Liver (tissue), 9 donors: Measurements from ENCODE around the gene AOPEP. TPM values are rescaled to one million over a fixed set of nuclear protein-coding genes. Genes with fewer than 3 reads are reported as not detected.

ENCODE experiments used
- DNase-seq: peaks from one replicate; pipeline ENCODE4 v3.0.0-alpha.2; 2017; ENCODE audit warnings: low spot score
- H3K27ac ChIP-seq, 2 donors: one replicate each; pipeline ENCODE4 v1.7.0; 2013; ENCODE audit warnings: inconsistent platforms in 2 of 2, low read length in 2 of 2, control low read depth in 1 of 2, low read depth in 1 of 2, mild to moderate bottlenecking in 1 of 2
- H3K27me3 ChIP-seq, 4 donors: one replicate each; pipeline versions ENCODE4 v1.6.1 to v1.7.0; 2013; ENCODE audit warnings: low read length in 3 of 4, inconsistent platforms in 1 of 4, mild to moderate bottlenecking in 1 of 4, moderate library complexity in 1 of 4; ENCODE audit not compliant: control insufficient read depth in 4 of 4, insufficient read depth in 4 of 4
- H3K36me3 ChIP-seq, 4 donors: one replicate each; pipeline versions ENCODE4 v1.6.1 to v1.7.0; 2013; ENCODE audit warnings: low read length in 3 of 4, mild to moderate bottlenecking in 3 of 4, low read depth in 1 of 4, moderate library complexity in 1 of 4; ENCODE audit not compliant: control insufficient read depth in 4 of 4, insufficient read depth in 3 of 4
- H3K4me1 ChIP-seq, 4 donors: one replicate each; pipeline versions ENCODE4 v1.6.1 to v1.7.0; 2013; ENCODE audit warnings: low read length in 3 of 4, mild to moderate bottlenecking in 3 of 4, moderate library complexity in 1 of 4; ENCODE audit not compliant: control insufficient read depth in 4 of 4, insufficient read depth in 4 of 4
- H3K4me3 ChIP-seq, 3 donors: one replicate each; pipeline versions ENCODE4 v1.6.1 to v1.7.0; 2013; ENCODE audit warnings: low read length in 3 of 3, control low read depth in 1 of 3, low read depth in 1 of 3, mild to moderate bottlenecking in 1 of 3
- H3K9ac ChIP-seq, 2 donors: one replicate each; pipeline ENCODE4 v1.7.0; 2013; ENCODE audit warnings: low read length in 2 of 2, mild to moderate bottlenecking in 2 of 2, moderate library complexity in 2 of 2, control low read depth in 1 of 2, low read depth in 1 of 2
- H3K9me3 ChIP-seq, 4 donors: one replicate each; pipeline versions ENCODE4 v1.6.1 to v1.7.0; 2013; ENCODE audit warnings: low read length in 3 of 4; ENCODE audit not compliant: control insufficient read depth in 4 of 4
- EGR1 ChIP-seq, 2 donors: IDR thresholded peaks; 2 replicates each; pipeline ENCODE4 v1.6.1; 2016 to 2018; ENCODE audit warnings: antibody characterized with exemption in 2 of 2, low read depth in 2 of 2
- FOXA2 ChIP-seq: IDR thresholded peaks from 2 replicates; pipeline ENCODE4 v1.6.1; 2016; ENCODE audit warnings: antibody characterized with exemption
- GABPA ChIP-seq, 2 donors: IDR thresholded peaks in 1 of 2; conservative IDR thresholded peaks in 1 of 2; 2 replicates each; pipeline ENCODE4 v1.6.1; 2016; ENCODE audit warnings: antibody characterized with exemption in 2 of 2, mild to moderate bottlenecking in 1 of 2, moderate library complexity in 1 of 2
- HNF4A ChIP-seq, 2 donors: conservative IDR thresholded peaks; 2 replicates each; pipeline ENCODE4 v1.6.1; 2016; ENCODE audit warnings: antibody characterized with exemption in 2 of 2, mild to moderate bottlenecking in 2 of 2
- JUND ChIP-seq, 2 donors: IDR thresholded peaks; 2 replicates each; pipeline ENCODE4 v1.6.1; 2016; ENCODE audit warnings: antibody characterized with exemption in 2 of 2
- NR2F2 ChIP-seq: IDR thresholded peaks from 2 replicates; pipeline ENCODE4 v1.6.1; 2016; ENCODE audit warnings: antibody characterized with exemption
- RAD21 ChIP-seq, 2 donors: IDR thresholded peaks; 2 replicates each; pipeline ENCODE4 v1.6.1; 2016; ENCODE audit warnings: antibody characterized with exemption in 2 of 2, mild to moderate bottlenecking in 2 of 2
- RXRA ChIP-seq, 2 donors: IDR thresholded peaks; 2 replicates each; pipeline ENCODE4 v1.6.1; 2017 to 2018; ENCODE audit warnings: antibody characterized with exemption in 2 of 2, mild to moderate bottlenecking in 1 of 2
- SP1 ChIP-seq: IDR thresholded peaks from 2 replicates; pipeline ENCODE4 v1.6.1; 2018; ENCODE audit warnings: antibody characterized with exemption, mild to moderate bottlenecking
- TAF1 ChIP-seq: conservative IDR thresholded peaks from 2 replicates; pipeline ENCODE4 v1.6.1; 2016; ENCODE audit warnings: antibody characterized with exemption, mild to moderate bottlenecking
- YY1 ChIP-seq: IDR thresholded peaks from 2 replicates; pipeline ENCODE4 v1.6.1; 2016; ENCODE audit warnings: antibody characterized with exemption, mild to moderate bottlenecking
- WGBS: extraction: QIAGEN DNeasy Blood & Tissue Kit; methylation state at CpG from one replicate; pipeline ENCODE4 v1.1.7; 2013; 5-methylcytosine and 5-hydroxymethylcytosine counted together
- polyA plus RNA-seq, 2 donors: library from polyadenylated mRNA; stranded (reverse) in 1 of 2; unstranded in 1 of 2; fragments of 200-250 nt in 1 of 2; fragments of >200 nt in 1 of 2; fragmentation: Nextera tagmentation in 1 of 2; extraction: Ambion mirVana in 1 of 2; gene quantifications; one replicate each; pipeline versions ENCODE4 v1.2.1 to v1.2.3, GENCODE V29; 2013 to 2015
- total RNA-seq, 2 donors: library from RNA; depleted of rRNA; stranded (reverse); fragments of >200 nt; gene quantifications; one replicate each; pipeline ENCODE4 v1.2.3, GENCODE V29; 2014
- TF ChIP-seq, protein P1 (sequence below): fragments of 150-350 bp; IDR thresholded peaks from 2 replicates; pipeline ENCODE4 v1.5.1; 2017; ENCODE audit warnings: improper control_type of control experiment, low read depth, low read length; ENCODE audit not compliant: missing input control
- TF ChIP-seq, protein P2 (sequence below): IDR thresholded peaks from 2 replicates; pipeline ENCODE4 v1.6.1; 2016; ENCODE audit warnings: antibody characterized with exemption
- TF ChIP-seq, protein P3 (sequence below): IDR thresholded peaks from 2 replicates; pipeline ENCODE4 v1.6.1; 2016; ENCODE audit warnings: antibody characterized with exemption
- TF ChIP-seq, protein P4 (sequence below): IDR thresholded peaks from 2 replicates; pipeline ENCODE4 v1.6.1; 2016; ENCODE audit warnings: antibody characterized with exemption
- TF ChIP-seq, protein P5 (sequence below): IDR thresholded peaks from 2 replicates; pipeline ENCODE4 v1.6.1; 2016; ENCODE audit warnings: antibody characterized with exemption, mild to moderate bottlenecking
- donor health status: healthy.
- donor health status: healthy.
- donor health status: healthy.
- donor health status: healthy.
- donor health status: healthy.

AOPEP gene
- total and polyA plus RNA-seq, 4 donors = 22.2 to 77.1 (median 34.8) TPM

DNA sequence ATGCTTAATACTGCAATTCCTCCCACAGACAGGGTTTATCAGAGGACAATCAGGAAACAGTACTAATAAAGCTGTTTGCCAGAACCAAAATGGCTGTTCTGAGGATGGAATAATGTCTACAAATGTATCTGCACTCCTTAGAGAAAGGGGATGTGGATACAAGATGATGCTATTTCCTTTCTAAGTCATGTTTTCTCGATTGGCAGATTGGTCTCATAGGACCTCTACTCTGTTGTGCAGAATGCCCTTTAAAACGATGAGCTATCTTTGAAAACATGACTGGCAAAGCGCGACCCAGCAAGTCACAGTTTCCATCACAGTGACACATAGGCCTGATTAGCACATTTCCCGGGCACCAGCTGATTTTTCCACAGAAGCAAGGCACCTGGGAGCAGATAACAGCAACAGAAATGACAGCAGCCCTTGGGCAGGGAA lies 54.0 kb downstream of the AOPEP start:
- Histone ChIP-seq H3K4me3 (no peak overlapping the region), H3K4me1 (peaks cover 0 to 8% (median 0%) of the 10 kb centered on the region in 4 donors), H3K27ac (no peak overlapping the region), H3K9me3 (no peaks in the 10 kb centered on the region), H3K27me3 (no peaks in the 10 kb centered on the region), H3K36me3 (no peaks in the 10 kb centered on the region), H3K9ac (no peak overlapping the region)
- TF ChIP-seq GABPA (IDR thresholded peaks at IDR 0.05 in 1 of 2, conservative IDR thresholded peaks at IDR 0.05 in 1 of 2) = no peak
- TF ChIP-seq FOXA2 = no peak
- TF ChIP-seq SP1 = no peak
- TF ChIP-seq EGR1 (IDR thresholded peaks at IDR 0.05; ENCODE audit: low read depth in 2 of 2) = no peak
- TF ChIP-seq, protein P1, sequence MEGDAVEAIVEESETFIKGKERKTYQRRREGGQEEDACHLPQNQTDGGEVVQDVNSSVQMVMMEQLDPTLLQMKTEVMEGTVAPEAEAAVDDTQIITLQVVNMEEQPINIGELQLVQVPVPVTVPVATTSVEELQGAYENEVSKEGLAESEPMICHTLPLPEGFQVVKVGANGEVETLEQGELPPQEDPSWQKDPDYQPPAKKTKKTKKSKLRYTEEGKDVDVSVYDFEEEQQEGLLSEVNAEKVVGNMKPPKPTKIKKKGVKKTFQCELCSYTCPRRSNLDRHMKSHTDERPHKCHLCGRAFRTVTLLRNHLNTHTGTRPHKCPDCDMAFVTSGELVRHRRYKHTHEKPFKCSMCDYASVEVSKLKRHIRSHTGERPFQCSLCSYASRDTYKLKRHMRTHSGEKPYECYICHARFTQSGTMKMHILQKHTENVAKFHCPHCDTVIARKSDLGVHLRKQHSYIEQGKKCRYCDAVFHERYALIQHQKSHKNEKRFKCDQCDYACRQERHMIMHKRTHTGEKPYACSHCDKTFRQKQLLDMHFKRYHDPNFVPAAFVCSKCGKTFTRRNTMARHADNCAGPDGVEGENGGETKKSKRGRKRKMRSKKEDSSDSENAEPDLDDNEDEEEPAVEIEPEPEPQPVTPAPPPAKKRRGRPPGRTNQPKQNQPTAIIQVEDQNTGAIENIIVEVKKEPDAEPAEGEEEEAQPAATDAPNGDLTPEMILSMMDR = no peak
- TF ChIP-seq, protein P2, sequence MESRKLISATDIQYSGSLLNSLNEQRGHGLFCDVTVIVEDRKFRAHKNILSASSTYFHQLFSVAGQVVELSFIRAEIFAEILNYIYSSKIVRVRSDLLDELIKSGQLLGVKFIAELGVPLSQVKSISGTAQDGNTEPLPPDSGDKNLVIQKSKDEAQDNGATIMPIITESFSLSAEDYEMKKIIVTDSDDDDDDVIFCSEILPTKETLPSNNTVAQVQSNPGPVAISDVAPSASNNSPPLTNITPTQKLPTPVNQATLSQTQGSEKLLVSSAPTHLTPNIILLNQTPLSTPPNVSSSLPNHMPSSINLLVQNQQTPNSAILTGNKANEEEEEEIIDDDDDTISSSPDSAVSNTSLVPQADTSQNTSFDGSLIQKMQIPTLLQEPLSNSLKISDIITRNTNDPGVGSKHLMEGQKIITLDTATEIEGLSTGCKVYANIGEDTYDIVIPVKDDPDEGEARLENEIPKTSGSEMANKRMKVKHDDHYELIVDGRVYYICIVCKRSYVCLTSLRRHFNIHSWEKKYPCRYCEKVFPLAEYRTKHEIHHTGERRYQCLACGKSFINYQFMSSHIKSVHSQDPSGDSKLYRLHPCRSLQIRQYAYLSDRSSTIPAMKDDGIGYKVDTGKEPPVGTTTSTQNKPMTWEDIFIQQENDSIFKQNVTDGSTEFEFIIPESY = no peak
- TF ChIP-seq NR2F2 = no peak
- no peak for DNase-seq
- 82% methylated on average over 5 of the region's 5 CpGs for WGBS

DNA sequence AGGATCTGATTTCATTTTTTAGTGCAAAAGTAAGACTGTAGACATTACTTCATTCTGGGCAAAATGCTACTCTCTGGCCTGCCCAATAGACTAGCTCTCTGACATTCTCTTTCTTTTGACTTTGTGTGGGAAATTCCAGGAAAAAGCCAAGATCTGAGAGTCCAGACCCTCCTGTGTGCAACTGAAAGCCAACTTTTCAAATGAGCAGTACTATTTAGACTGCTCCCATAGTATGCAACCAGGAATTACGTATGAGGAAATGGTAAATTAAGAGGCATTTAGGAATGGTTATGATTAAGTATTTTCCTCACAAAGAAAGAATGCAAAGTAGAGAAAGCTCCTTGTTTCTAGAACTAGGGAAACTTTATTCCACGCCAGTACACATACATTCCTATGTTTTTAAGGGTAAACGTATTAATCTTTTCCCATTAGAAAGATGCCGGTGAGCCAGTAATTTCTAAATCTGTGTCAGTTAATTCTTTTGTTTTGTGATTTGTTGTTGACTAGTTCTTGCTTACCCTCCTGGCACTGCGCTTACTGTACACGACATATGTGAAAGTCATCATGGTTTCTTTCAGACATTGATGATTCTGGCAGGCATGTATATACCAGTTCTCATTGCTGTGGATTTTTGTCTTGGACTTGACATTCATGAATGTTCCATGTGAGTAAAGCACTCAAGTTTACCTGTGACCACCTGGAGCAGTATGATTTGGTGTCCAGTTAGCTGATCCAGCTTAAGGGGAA lies 56.0 kb downstream of the AOPEP start:
- Histone ChIP-seq H3K4me3 (no peak overlapping the region), H3K36me3 (no peaks in the 10 kb centered on the region), H3K27ac (peak overlapping the region; percentile 1 to 31), H3K9me3 (no peaks in the 10 kb centered on the region), H3K4me1 (peaks cover 0 to 8% (median 0%) of the 10 kb centered on the region in 4 donors), H3K27me3 (no peaks in the 10 kb centered on the region), H3K9ac (peak overlapping the region in 1 of 2 donors; percentile 19)
- no peak for DNase-seq
- 81% methylated on average over 6 of the region's 6 CpGs for WGBS
- TF ChIP-seq YY1 (no peak), TAF1 (no peak), HNF4A (conservative IDR thresholded peaks at IDR 0.05) (no peak), FOXA2 (no peak), JUND (IDR thresholded peaks at IDR 0.05) (no peak), EGR1 (IDR thresholded peaks at IDR 0.05; ENCODE audit: low read depth in 2 of 2) (no peak), RAD21 (IDR thresholded peaks at IDR 0.05) (no peak), RXRA (IDR thresholded peaks at IDR 0.05) (no peak)
- TF ChIP-seq, protein P2 = no peak
- TF ChIP-seq, protein P1 = no peak
- TF ChIP-seq, protein P3, sequence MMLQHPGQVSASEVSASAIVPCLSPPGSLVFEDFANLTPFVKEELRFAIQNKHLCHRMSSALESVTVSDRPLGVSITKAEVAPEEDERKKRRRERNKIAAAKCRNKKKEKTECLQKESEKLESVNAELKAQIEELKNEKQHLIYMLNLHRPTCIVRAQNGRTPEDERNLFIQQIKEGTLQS = no peak
- TF ChIP-seq, protein P4, sequence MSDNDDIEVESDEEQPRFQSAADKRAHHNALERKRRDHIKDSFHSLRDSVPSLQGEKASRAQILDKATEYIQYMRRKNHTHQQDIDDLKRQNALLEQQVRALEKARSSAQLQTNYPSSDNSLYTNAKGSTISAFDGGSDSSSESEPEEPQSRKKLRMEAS = no peak
- TF ChIP-seq, protein P5, sequence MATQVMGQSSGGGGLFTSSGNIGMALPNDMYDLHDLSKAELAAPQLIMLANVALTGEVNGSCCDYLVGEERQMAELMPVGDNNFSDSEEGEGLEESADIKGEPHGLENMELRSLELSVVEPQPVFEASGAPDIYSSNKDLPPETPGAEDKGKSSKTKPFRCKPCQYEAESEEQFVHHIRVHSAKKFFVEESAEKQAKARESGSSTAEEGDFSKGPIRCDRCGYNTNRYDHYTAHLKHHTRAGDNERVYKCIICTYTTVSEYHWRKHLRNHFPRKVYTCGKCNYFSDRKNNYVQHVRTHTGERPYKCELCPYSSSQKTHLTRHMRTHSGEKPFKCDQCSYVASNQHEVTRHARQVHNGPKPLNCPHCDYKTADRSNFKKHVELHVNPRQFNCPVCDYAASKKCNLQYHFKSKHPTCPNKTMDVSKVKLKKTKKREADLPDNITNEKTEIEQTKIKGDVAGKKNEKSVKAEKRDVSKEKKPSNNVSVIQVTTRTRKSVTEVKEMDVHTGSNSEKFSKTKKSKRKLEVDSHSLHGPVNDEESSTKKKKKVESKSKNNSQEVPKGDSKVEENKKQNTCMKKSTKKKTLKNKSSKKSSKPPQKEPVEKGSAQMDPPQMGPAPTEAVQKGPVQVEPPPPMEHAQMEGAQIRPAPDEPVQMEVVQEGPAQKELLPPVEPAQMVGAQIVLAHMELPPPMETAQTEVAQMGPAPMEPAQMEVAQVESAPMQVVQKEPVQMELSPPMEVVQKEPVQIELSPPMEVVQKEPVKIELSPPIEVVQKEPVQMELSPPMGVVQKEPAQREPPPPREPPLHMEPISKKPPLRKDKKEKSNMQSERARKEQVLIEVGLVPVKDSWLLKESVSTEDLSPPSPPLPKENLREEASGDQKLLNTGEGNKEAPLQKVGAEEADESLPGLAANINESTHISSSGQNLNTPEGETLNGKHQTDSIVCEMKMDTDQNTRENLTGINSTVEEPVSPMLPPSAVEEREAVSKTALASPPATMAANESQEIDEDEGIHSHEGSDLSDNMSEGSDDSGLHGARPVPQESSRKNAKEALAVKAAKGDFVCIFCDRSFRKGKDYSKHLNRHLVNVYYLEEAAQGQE = no peak
